Gastroesophageal sphincter (tissue), 4 donors: ENCODE results near the gene WNT5B. TPM values are rescaled to one million over a fixed set of nuclear protein-coding genes. Genes with fewer than 3 reads are reported as not detected.
"Not testable (repeated sequence)": the region's sequence is repeated elsewhere in the genome, so short reads cannot be mapped to it uniquely, and the experiment has no call there.

Source experiments
- ATAC-seq: fragments of 150-250 bp; one replicate; pipeline ENCODE4 v1.9.1; 2016; ENCODE audit warnings: mild to moderate bottlenecking, moderate library complexity
- H3K27ac ChIP-seq, 4 donors: fragments of 200-600 bp; sonication (generic) in 3 of 4; 1 replicate in 3 of 4; 2 replicates in 1 of 4; pipeline ENCODE4 v1.5.1; 2016 to 2019
- H3K27me3 ChIP-seq: fragments of 200-600 bp; sonication (generic); one replicate; pipeline ENCODE4 v1.5.1; 2019
- H3K36me3 ChIP-seq, 2 donors: fragments of 200-600 bp; sonication (generic); one replicate each; pipeline ENCODE4 v1.5.1; 2019; ENCODE audit warnings: control low read depth in 1 of 2
- H3K4me1 ChIP-seq, 3 donors: fragments of 200-600 bp; sonication (generic); 1 replicate in 2 of 3; 2 replicates in 1 of 3; pipeline ENCODE4 v1.5.1; 2016 to 2019; ENCODE audit warnings: control low read depth in 2 of 3
- H3K4me3 ChIP-seq, 2 donors: fragments of 200-600 bp; sonication (generic); one replicate each; pipeline ENCODE4 v1.5.1; 2019; ENCODE audit warnings: mild to moderate bottlenecking in 1 of 2, moderate library complexity in 1 of 2
- H3K9me3 ChIP-seq, 3 donors: fragments of 200-600 bp; sonication (generic); one replicate each; pipeline ENCODE4 v1.5.1; 2017 to 2019; ENCODE audit warnings: control low read depth in 2 of 3
- CTCF ChIP-seq, 4 experiments: fragments of 200-600 bp in 2 of 4; fragments of 450-650 bp in 2 of 4; sonication (generic) in 1 of 4; IDR thresholded peaks; one replicate each; pipeline ENCODE4 v1.5.1; 2017 to 2019; ENCODE audit warnings: antibody characterized with exemption in 4 of 4, mild to moderate bottlenecking in 2 of 4, moderate library complexity in 2 of 4
- EP300 ChIP-seq: sonication (generic); formaldehyde crosslinking; IDR thresholded peaks from one replicate; pipeline ENCODE4 v1.6.1; 2017; ENCODE audit warnings: antibody characterized with exemption, mild to moderate bottlenecking
- POLR2A ChIP-seq, 2 donors: fragments of 450-650 bp; IDR thresholded peaks; one replicate each; pipeline ENCODE4 v1.6.1; 2017; ENCODE audit warnings: antibody characterized with exemption in 2 of 2, mild to moderate bottlenecking in 2 of 2, moderate library complexity in 1 of 2
- POLR2AphosphoS5 ChIP-seq: sonication (generic); formaldehyde crosslinking; IDR thresholded peaks from one replicate; pipeline ENCODE4 v1.6.1; 2017; ENCODE audit warnings: antibody characterized with exemption
- WGBS, 2 donors: methylation state at CpG; one replicate each; pipeline ENCODE4 v1.1.5; 2018; ENCODE audit warnings: low coverage in 1 of 2; 5-methylcytosine and 5-hydroxymethylcytosine counted together
- total RNA-seq, 4 donors: library from RNA; depleted of rRNA; stranded (reverse); fragments of >200 nt; gene quantifications; one replicate each; pipeline ENCODE4 v1.1.0, GENCODE V29; 2016

Gene WNT5B
- total RNA-seq, 4 donors from 2014 or later, result 9.4 to 76.5 (median 26.3) TPM

GRCh38 chr12:1691123-1692007, 62.3 kb downstream of the WNT5B start:
- Histone ChIP-seq H3K36me3 (no peaks in the 10 kb centered on the region), H3K4me3 (peak overlapping the region; percentile 54 to 98), H3K27ac (peak overlapping the region; percentile 83 to 95 (median 94)), H3K27me3 (no peaks in the 10 kb centered on the region), H3K9me3 (no peaks in the 10 kb centered on the region), H3K4me1 (peaks cover 0 to 53% (median 0%) of the 10 kb centered on the region in 3 donors)
- WGBS, 2 donors, result 0 to 1% methylated on average over 7 to 21 of the region's 56 CpGs
- TF ChIP-seq POLR2AphosphoS5, result no peak
- TF ChIP-seq CTCF (IDR thresholded peaks at IDR 0.05), result no peak
- TF ChIP-seq EP300, result no peak
- no peak for TF ChIP-seq POLR2A (IDR thresholded peaks at IDR 0.05)
- ATAC-seq, result peak; percentile 52

- peak overlapping the region in 1 of 2 donors; percentile 98 for H3K4me3 ChIP-seq
- H3K27me3 ChIP-seq, result no peaks in the 10 kb centered on the region
- peaks cover 0 to 59% (median 3%) of the 10 kb centered on the region in 3 donors for H3K4me1 ChIP-seq
- H3K9me3 ChIP-seq, result no peaks in the 10 kb centered on the region
- TF ChIP-seq CTCF (IDR thresholded peaks at IDR 0.05), result no peak
- TF ChIP-seq POLR2A (IDR thresholded peaks at IDR 0.05), result no peak
- TF ChIP-seq POLR2AphosphoS5, result no peak
- TF ChIP-seq EP300, result no peak
- 26% methylated on average over 4 of the region's 4 CpGs for WGBS, 2 donors
- peak overlapping the region in 1 of 4 donors; percentile 95 for H3K27ac ChIP-seq
- no peaks in the 10 kb centered on the region for H3K36me3 ChIP-seq
- no peak for ATAC-seq
Measured at GRCh38 chr12:1692226-1692625, 63.2 kb downstream of the WNT5B start.

- Histone ChIP-seq H3K9me3 (no peaks in the 10 kb centered on the region), H3K27me3 (no peaks in the 10 kb centered on the region), H3K4me3 (peak overlapping the region in 1 of 2 donors; percentile 98), H3K4me1 (peaks cover 0 to 68% (median 9%) of the 10 kb centered on the region in 3 donors), H3K36me3 (no peaks in the 10 kb centered on the region), H3K27ac (no peak overlapping the region)
- WGBS, 2 donors, result 72 to 78% methylated on average over 5 to 13 of the region's 15 CpGs
- TF ChIP-seq CTCF (IDR thresholded peaks at IDR 0.05), result no peak
- TF ChIP-seq POLR2AphosphoS5, result no peak
- ATAC-seq, result no peak
Measured at GRCh38 chr12:1692895-1693610, 64.0 kb downstream of the WNT5B start.

GRCh38 chr12:1695097-1695496, 66.1 kb downstream of the WNT5B start:
- H3K27ac ChIP-seq, H3K9me3 ChIP-seq, H3K36me3 ChIP-seq, H3K4me3 ChIP-seq, ATAC-seq, H3K27me3 ChIP-seq: not testable (repeated sequence)
- WGBS, 2 donors, result 80 to 100% methylated on average over 3 to 7 of the region's 8 CpGs
- peaks cover 0 to 83% (median 9%) of the 10 kb centered on the region in 3 donors for H3K4me1 ChIP-seq

- Histone ChIP-seq H3K4me3 (no peak overlapping the region), H3K4me1 (peaks cover 0 to 79% (median 9%) of the 10 kb centered on the region in 3 donors), H3K27me3 (no peaks in the 10 kb centered on the region), H3K9me3 (no peaks in the 10 kb centered on the region), H3K36me3 (no peaks in the 10 kb centered on the region), H3K27ac (no peak overlapping the region)
- no peak for TF ChIP-seq EP300
- TF ChIP-seq POLR2AphosphoS5, result no peak
- TF ChIP-seq CTCF (IDR thresholded peaks at IDR 0.05), result no peak
- TF ChIP-seq POLR2A (IDR thresholded peaks at IDR 0.05), result no peak
- no peak for ATAC-seq
- 68 to 70% methylated on average over 5 to 7 of the region's 8 CpGs for WGBS, 2 donors
Measured at GRCh38 chr12:1695886-1696670, 67.0 kb downstream of the WNT5B start.
